Neuronal stem cell (in vitro differentiated cells): ENCODE data around the gene PARVA.

Experiments used
- DNase-seq: peaks from one replicate; pipeline ENCODE4 v3.0.0-alpha.2; 2013; ENCODE audit warnings: low spot score
- H2AFZ ChIP-seq: one replicate; pipeline ENCODE4 v1.6.1; 2013; ENCODE audit warnings: mild to moderate bottlenecking, low read length, inconsistent platforms
- H2AK5ac ChIP-seq: 2 replicates; pipeline ENCODE4 v1.6.1; 2013; ENCODE audit warnings: low read depth, mild to moderate bottlenecking, inconsistent platforms, low read length, moderate library complexity, mixed read lengths
- H2BK120ac ChIP-seq: 2 replicates; pipeline ENCODE4 v1.6.1; 2013; ENCODE audit warnings: low read depth, mild to moderate bottlenecking, inconsistent platforms, low read length, moderate library complexity, mixed read lengths
- H2BK12ac ChIP-seq: one replicate; pipeline ENCODE4 v1.6.1; 2013; ENCODE audit warnings: low read length, inconsistent platforms
- H2BK15ac ChIP-seq: 2 replicates; pipeline ENCODE4 v1.6.1; 2013; ENCODE audit warnings: mild to moderate bottlenecking, low read length, inconsistent platforms, mixed read lengths
- H2BK5ac ChIP-seq: one replicate; pipeline ENCODE4 v1.6.1; 2013; ENCODE audit warnings: inconsistent platforms, mild to moderate bottlenecking, low read length, moderate library complexity
- H3K14ac ChIP-seq: one replicate; pipeline ENCODE4 v1.6.1; 2013; ENCODE audit warnings: low read length, inconsistent platforms
- H3K18ac ChIP-seq: 2 replicates; pipeline ENCODE4 v1.6.1; 2013; ENCODE audit warnings: low read length, inconsistent platforms
- H3K23ac ChIP-seq: 2 replicates; pipeline ENCODE4 v1.6.1; 2013; ENCODE audit warnings: low read depth, mild to moderate bottlenecking, mixed read lengths, low read length, inconsistent platforms; ENCODE audit not compliant: poor library complexity
- H3K27ac ChIP-seq: replicated peaks from 3 replicates; pipeline ENCODE4 v1.5.1; 2013; ENCODE audit warnings: low read length, inconsistent platforms
- H3K27me3 ChIP-seq, 3 experiments: 2 replicates each; pipeline ENCODE4 v1.6.1; 2013; ENCODE audit warnings: low read length in 3 of 3, mild to moderate bottlenecking in 2 of 3, inconsistent platforms in 1 of 3, low read depth in 1 of 3, mixed read lengths in 1 of 3, moderate library complexity in 1 of 3; ENCODE audit not compliant: control insufficient read depth in 3 of 3, insufficient read depth in 3 of 3
- H3K36me3 ChIP-seq, 2 donors: replicated peaks in 1 of 2; 2 replicates each; pipeline ENCODE4 v1.6.1; 2013; ENCODE audit warnings: low read length in 2 of 2; ENCODE audit not compliant: control insufficient read depth in 2 of 2, insufficient read depth in 2 of 2
- H3K4ac ChIP-seq: 2 replicates; pipeline ENCODE4 v1.6.1; 2013; ENCODE audit warnings: inconsistent platforms, mild to moderate bottlenecking, low read length, moderate library complexity
- H3K4me1 ChIP-seq, 2 donors: 1 replicate in 1 of 2; 2 replicates in 1 of 2; pipeline ENCODE4 v1.6.1; 2013; ENCODE audit warnings: low read length in 2 of 2, low read depth in 1 of 2; ENCODE audit not compliant: control insufficient read depth in 2 of 2, insufficient read depth in 1 of 2
- H3K4me2 ChIP-seq: one replicate; pipeline ENCODE4 v1.6.1; 2013; ENCODE audit warnings: mild to moderate bottlenecking, low read length, inconsistent platforms; ENCODE audit not compliant: insufficient read depth, poor library complexity, severe bottlenecking
- H3K4me3 ChIP-seq, 2 donors: 2 replicates each; pipeline ENCODE4 v1.5.1; 2013; ENCODE audit warnings: low read length in 2 of 2, mild to moderate bottlenecking in 2 of 2, inconsistent platforms in 1 of 2, moderate library complexity in 1 of 2
- H3K79me1 ChIP-seq: one replicate; pipeline ENCODE4 v1.6.1; 2013; ENCODE audit warnings: low read depth, mild to moderate bottlenecking, inconsistent platforms, low read length, moderate library complexity
- H3K9ac ChIP-seq: one replicate; pipeline ENCODE4 v1.6.1; 2013; ENCODE audit warnings: mild to moderate bottlenecking, low read depth, low read length, inconsistent platforms; ENCODE audit not compliant: poor library complexity
- H3K9me3 ChIP-seq, 2 donors: replicated peaks in 1 of 2; 2 replicates each; pipeline versions ENCODE3 to v1.6.1; 2013; ENCODE audit warnings: low read length in 2 of 2, mild to moderate bottlenecking in 2 of 2, inconsistent platforms in 1 of 2, low read depth in 1 of 2, mixed read lengths in 1 of 2, moderate library complexity in 1 of 2; ENCODE audit not compliant: control insufficient read depth in 2 of 2, insufficient read depth in 1 of 2
- H4K8ac ChIP-seq: one replicate; pipeline ENCODE4 v1.6.1; 2013; ENCODE audit warnings: low read depth, mild to moderate bottlenecking, inconsistent platforms, low read length, moderate library complexity
- H4K91ac ChIP-seq: one replicate; pipeline ENCODE4 v1.6.1; 2013; ENCODE audit warnings: low read length, low read depth, mild to moderate bottlenecking, inconsistent platforms; ENCODE audit not compliant: poor library complexity
- WGBS, 2 donors: extraction: QIAGEN DNeasy Blood & Tissue Kit; methylation state at CpG; one replicate each; pipeline ENCODE4 v1.1.7; 2013; ENCODE audit warnings: missing lambda C conversion rate in 2 of 2, mixed read lengths in 1 of 2; ENCODE audit not compliant: insufficient read length in 2 of 2, insufficient replicate concordance in 1 of 2; ENCODE audit errors: extremely low coverage in 2 of 2; 5-methylcytosine and 5-hydroxymethylcytosine counted together

Gene PARVA

GRCh38 chr11:12449961-12450715 is 72.8 kb downstream of the PARVA start:
- H4K91ac ChIP-seq: no peak overlapping the region
- no peak for DNase-seq
- peaks cover 0 to 9% of the 10 kb centered on the region in 2 donors for H3K4me1 ChIP-seq
- H3K4ac ChIP-seq: no peak overlapping the region
- H2BK12ac ChIP-seq: no peak overlapping the region
- H3K18ac ChIP-seq: no peak overlapping the region
- no peak overlapping the region for H3K14ac ChIP-seq
- H3K9me3 ChIP-seq: no peaks in the 10 kb centered on the region
- no peak overlapping the region for H3K23ac ChIP-seq
- H3K27me3 ChIP-seq: no peaks in the 10 kb centered on the region
- H3K9ac ChIP-seq: no peak overlapping the region
- no peak overlapping the region for H2AFZ ChIP-seq
- H2BK5ac ChIP-seq: no peak overlapping the region
- H3K27ac ChIP-seq: no peak overlapping the region
- H3K4me3 ChIP-seq: no peak overlapping the region
- H3K4me2 ChIP-seq: no peak overlapping the region
- H2AK5ac ChIP-seq: no peak overlapping the region
- no peak overlapping the region for H2BK15ac ChIP-seq
- H4K8ac ChIP-seq: no peak overlapping the region
- no peaks in the 10 kb centered on the region for H3K36me3 ChIP-seq
- WGBS, 2 donors: no CpG with 5 or more reads among the region's 3 CpGs
- no peak overlapping the region for H2BK120ac ChIP-seq
- H3K79me1 ChIP-seq: no peaks in the 10 kb centered on the region

- H2AFZ ChIP-seq: no peak overlapping the region
- no peak overlapping the region for H3K23ac ChIP-seq
- H3K27me3 ChIP-seq: no peaks in the 10 kb centered on the region
- no peak for DNase-seq
- no peak overlapping the region for H3K18ac ChIP-seq
- no peak overlapping the region for H3K27ac ChIP-seq
- WGBS, 2 donors: no CpG with 5 or more reads among the region's 2 CpGs
- H2BK120ac ChIP-seq: no peak overlapping the region
- no peak overlapping the region for H2BK15ac ChIP-seq
- H3K4me3 ChIP-seq: no peak overlapping the region
- no peaks in the 10 kb centered on the region for H3K79me1 ChIP-seq
- H3K14ac ChIP-seq: no peak overlapping the region
- no peaks in the 10 kb centered on the region for H3K36me3 ChIP-seq
- H4K8ac ChIP-seq: no peak overlapping the region
- peaks cover 0 to 8% of the 10 kb centered on the region in 2 donors for H3K4me1 ChIP-seq
- H3K9ac ChIP-seq: no peak overlapping the region
- H2BK5ac ChIP-seq: no peak overlapping the region
- no peak overlapping the region for H3K4ac ChIP-seq
- no peak overlapping the region for H2BK12ac ChIP-seq
- no peak overlapping the region for H4K91ac ChIP-seq
- H2AK5ac ChIP-seq: no peak overlapping the region
- H3K9me3 ChIP-seq: no peaks in the 10 kb centered on the region
- H3K4me2 ChIP-seq: no peak overlapping the region
Observed at GRCh38 chr11:12451179-12451814, 73.9 kb downstream of the PARVA start.

- no peak overlapping the region for H3K14ac ChIP-seq
- no peaks in the 10 kb centered on the region for H3K36me3 ChIP-seq
- H3K27ac ChIP-seq: no peak overlapping the region
- DNase-seq: no peak
- H3K4me3 ChIP-seq: no peak overlapping the region
- H4K91ac ChIP-seq: no peak overlapping the region
- H2BK12ac ChIP-seq: no peak overlapping the region
- no peak overlapping the region for H3K4ac ChIP-seq
- H3K18ac ChIP-seq: no peak overlapping the region
- H3K79me1 ChIP-seq: no peaks in the 10 kb centered on the region
- H3K27me3 ChIP-seq: no peaks in the 10 kb centered on the region
- H2AFZ ChIP-seq: no peak overlapping the region
- no peak overlapping the region for H2BK5ac ChIP-seq
- H3K4me2 ChIP-seq: no peak overlapping the region
- no peak overlapping the region for H3K23ac ChIP-seq
- no peak overlapping the region for H2BK15ac ChIP-seq
- no CpG with 5 or more reads among the region's 2 CpGs for WGBS, 2 donors
- H3K9ac ChIP-seq: no peak overlapping the region
- no peak overlapping the region for H2AK5ac ChIP-seq
- H3K9me3 ChIP-seq: no peaks in the 10 kb centered on the region
- no peak overlapping the region for H2BK120ac ChIP-seq
- peaks cover 0 to 13% of the 10 kb centered on the region in 2 donors for H3K4me1 ChIP-seq
- H4K8ac ChIP-seq: no peak overlapping the region
Observed at GRCh38 chr11:12453243-12453642, 75.9 kb downstream of the PARVA start.

- H2BK5ac ChIP-seq: no peak overlapping the region
- no peaks in the 10 kb centered on the region for H3K79me1 ChIP-seq
- no peak overlapping the region for H4K8ac ChIP-seq
- no peak overlapping the region for H3K14ac ChIP-seq
- no peak overlapping the region for H3K4me2 ChIP-seq
- H2BK12ac ChIP-seq: no peak overlapping the region
- no peak overlapping the region for H2AK5ac ChIP-seq
- H3K27me3 ChIP-seq: no peaks in the 10 kb centered on the region
- DNase-seq: no peak
- no peak overlapping the region for H4K91ac ChIP-seq
- H2AFZ ChIP-seq: no peak overlapping the region
- H3K36me3 ChIP-seq: no peaks in the 10 kb centered on the region
- no peak overlapping the region for H3K4me3 ChIP-seq
- no peaks in the 10 kb centered on the region for H3K9me3 ChIP-seq
- H3K23ac ChIP-seq: no peak overlapping the region
- no peak overlapping the region for H3K27ac ChIP-seq
- peaks cover 0 to 15% of the 10 kb centered on the region in 2 donors for H3K4me1 ChIP-seq
- H3K4ac ChIP-seq: no peak overlapping the region
- H3K18ac ChIP-seq: no peak overlapping the region
- no peak overlapping the region for H2BK15ac ChIP-seq
- no peak overlapping the region for H3K9ac ChIP-seq
- no peak overlapping the region for H2BK120ac ChIP-seq
Observed at GRCh38 chr11:12454782-12455181, 77.4 kb downstream of the PARVA start.
